ENCODE data around the gene PLIN4. TPM values are rescaled to one million over a fixed set of nuclear protein-coding genes. Genes with fewer than 3 reads are reported as not detected.

PLIN4 gene
- total RNA-seq, 1 experiment from 2014 or later = 2.3 TPM

GRCh38 chr19:4552525-4552819, 34.2 kb upstream of the PLIN4 start:
- BruUV-seq (replicated peaks) = no TSS peak
- RAD21 ChIA-PET (ENCODE audit: low non-redundant PET in 1 of 2, low total read pairs in 2 of 2, uncharacterized antibody in 2 of 2, unreplicated experiment in 2 of 2) = no interaction called here
- DNase-seq (ENCODE audit: low read depth, low spot score) (no peak), ATAC-seq (no peak)
- H3K79me2 ChIP-seq (ENCODE audit: insufficient read depth, low read length) = no peaks in the 10 kb centered on the region
- no peaks in the 10 kb centered on the region for H3K27me3 ChIP-seq (ENCODE audit: insufficient read depth, low read length)
- no peak overlapping the region for H3K27ac ChIP-seq (ENCODE audit: low read depth, low read length)
- TF ChIP-seq ATF3 (IDR thresholded peaks at IDR 0.05) = no peak
- TF ChIP-seq ZNF274 (IDR thresholded peaks at IDR 0.05; ENCODE audit: low read depth, low read length) = no peak
- TF ChIP-seq CTCF (IDR thresholded peaks at IDR 0.05 in 2 of 3, conservative IDR thresholded peaks at IDR 0.05 in 1 of 3; ENCODE audit: borderline replicate concordance in 1 of 3, insufficient read depth in 1 of 3, low read depth in 2 of 3, low read length in 2 of 3) = no peak
- H3K4me1 ChIP-seq (ENCODE audit: control insufficient read depth in 1 of 2, insufficient read depth in 2 of 2, low read length in 2 of 2) = peaks cover 8 to 17% of the 10 kb centered on the region in 2 experiments
- H3K9ac ChIP-seq (ENCODE audit: low read length) = no peak overlapping the region
- POLR2A ChIA-PET = no interaction called here
- no peaks in the 10 kb centered on the region for H4K20me1 ChIP-seq (ENCODE audit: insufficient read depth)
- no peak overlapping the region for H3K4me2 ChIP-seq (ENCODE audit: low read length)
- peaks cover 23 to 51% of the 10 kb centered on the region in 2 experiments for H3K36me3 ChIP-seq (ENCODE audit: control insufficient read depth in 1 of 2, insufficient read depth in 2 of 2, low read length in 2 of 2)
- H3K9me3 ChIP-seq (ENCODE audit: control insufficient read depth in 1 of 2, insufficient read depth in 1 of 2, low read depth in 1 of 2, low read length in 2 of 2) = no peaks in the 10 kb centered on the region
- CTCF ChIA-PET = no interaction called here
- no peaks in the 10 kb centered on the region for H3K9me2 ChIP-seq (ENCODE audit: insufficient read depth)
- intact Hi-C loops (cut with micrococcal nuclease) = no loop called here
- no peak overlapping the region for H2AFZ ChIP-seq (ENCODE audit: low read depth, low read length, poor library complexity, severe bottlenecking)
- H3K4me3 ChIP-seq (replicated peaks in 1 of 2; ENCODE audit: low read depth in 1 of 2, low read length in 2 of 2) = no peak overlapping the region

GRCh38 chr19:4550479-4551050, 32.3 kb upstream of the PLIN4 start:
- Histone ChIP-seq H3K9ac (ENCODE audit: low read length) (no peak overlapping the region), H3K9me3 (ENCODE audit: control insufficient read depth in 1 of 2, insufficient read depth in 1 of 2, low read depth in 1 of 2, low read length in 2 of 2) (no peaks in the 10 kb centered on the region), H3K4me2 (ENCODE audit: low read length) (no peak overlapping the region), H3K4me1 (ENCODE audit: control insufficient read depth in 1 of 2, insufficient read depth in 2 of 2, low read length in 2 of 2) (no peaks in the 10 kb centered on the region), H2AFZ (ENCODE audit: low read depth, low read length, poor library complexity, severe bottlenecking) (no peak overlapping the region), H3K9me2 (ENCODE audit: insufficient read depth) (no peaks in the 10 kb centered on the region), H4K20me1 (ENCODE audit: insufficient read depth) (no peaks in the 10 kb centered on the region), H3K27me3 (ENCODE audit: insufficient read depth, low read length) (no peaks in the 10 kb centered on the region), H3K4me3 (replicated peaks in 1 of 2; ENCODE audit: low read depth in 1 of 2, low read length in 2 of 2) (no peak overlapping the region), H3K27ac (ENCODE audit: low read depth, low read length) (no peak overlapping the region), H3K79me2 (ENCODE audit: insufficient read depth, low read length) (no peaks in the 10 kb centered on the region), H3K36me3 (ENCODE audit: control insufficient read depth in 1 of 2, insufficient read depth in 2 of 2, low read length in 2 of 2) (peaks cover 23 to 51% of the 10 kb centered on the region in 2 experiments)
- RAD21 ChIA-PET (ENCODE audit: low non-redundant PET in 1 of 2, low total read pairs in 2 of 2, uncharacterized antibody in 2 of 2, unreplicated experiment in 2 of 2) = no interaction called here
- TF ChIP-seq ELF1 (IDR thresholded peaks at IDR 0.05; ENCODE audit: borderline replicate concordance, low read depth) (no peak), TCF7L2 (IDR thresholded peaks at IDR 0.05; ENCODE audit: borderline replicate concordance, extremely low read depth, insufficient read depth, insufficient read length) (no peak), ZFX (IDR thresholded peaks at IDR 0.05) (no peak), ZNF274 (IDR thresholded peaks at IDR 0.05; ENCODE audit: low read depth, low read length) (no peak), POLR2AphosphoS5 (IDR thresholded peaks at IDR 0.05; ENCODE audit: low read depth, low read length) (no peak), RAD21 (IDR thresholded peaks at IDR 0.05; ENCODE audit: low read depth) (no peak), SIN3A (IDR thresholded peaks at IDR 0.05; ENCODE audit: low read depth) (no peak)
- no peak for ATAC-seq
- no TSS peak for BruUV-seq (replicated peaks)
- CTCF ChIA-PET = no interaction called here
- intact Hi-C loops (cut with micrococcal nuclease) = no loop called here
- POLR2A ChIA-PET = interaction anchor here (0.6 kb wide), 1 partner anchor 563 kb away, joined by 3 read pairs; no protein-coding TSS in a partner anchor
- no peak for DNase-seq (ENCODE audit: low read depth, low spot score)
